Stimulated activated CD4-positive, alpha-beta T cell treated with anti-CD3 and anti-CD28 coated beads, Interleukin-4, amount 100 ng/mL, for 48 hours (primary cell): ENCODE results near the gene MYPOP.

Source experiments
- DNase-seq, 2 donors: peaks; one replicate each; pipeline ENCODE4 v3.0.0-alpha.2; 2020; ENCODE audit warnings: low read depth in 2 of 2

MYPOP gene

GRCh38 chr19:45863840-45864628 is 38.4 kb downstream of the MYPOP start, which contains the start of gene FOXA3:
Gene FOXA3, plus strand, starts transcription at chr19:45864326. Its CDS starts 131 bp downstream, at chr19:45864457.
- peak; percentile 45 to 56 for DNase-seq

- no peak for DNase-seq
Observed at GRCh38 chr19:45863335-45863839, 39.0 kb downstream of the MYPOP start.

DNA sequence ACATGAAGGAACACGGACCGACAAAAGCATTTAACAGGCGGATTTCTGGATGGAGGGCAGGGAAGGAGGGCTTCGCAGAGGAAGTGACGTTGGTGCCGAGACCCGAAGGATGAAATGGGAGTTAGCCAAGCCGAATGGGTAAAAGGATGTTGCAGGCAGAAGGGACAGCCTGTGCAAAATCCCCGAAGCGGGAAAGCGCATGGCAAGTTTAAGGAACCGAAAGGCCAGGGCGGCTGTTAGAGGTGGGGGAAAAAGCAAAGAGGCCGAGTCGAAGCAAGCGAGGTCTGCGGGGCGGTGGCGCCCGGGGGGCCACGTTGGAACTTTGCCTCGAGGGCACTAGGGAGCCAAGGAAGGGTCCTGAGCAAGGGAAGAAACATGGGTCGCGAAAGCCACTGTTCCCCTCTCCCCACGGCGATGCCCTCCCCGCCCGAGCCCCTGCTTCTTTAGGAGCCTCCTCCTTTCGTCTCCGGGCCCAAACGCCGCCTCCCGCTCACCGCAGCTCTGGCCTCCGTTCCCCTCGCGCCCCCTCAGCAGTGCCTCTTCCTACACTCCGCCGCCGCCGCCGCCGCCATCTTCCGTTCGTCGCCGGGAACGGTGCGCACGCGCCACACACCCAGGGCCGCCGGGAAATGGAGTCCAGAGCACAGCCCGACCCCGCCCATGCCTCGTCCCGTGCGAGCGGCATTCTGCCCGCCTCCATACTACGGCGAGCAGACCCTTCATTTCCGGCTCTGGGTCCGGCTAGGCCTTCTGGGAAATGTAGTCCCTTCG is 39.7 kb downstream of the MYPOP start, which contains the start of gene SYMPK:
TSS of gene SYMPK (minus strand) at position 584 of the 771 bp plus-strand sequence. CDS start 8,652 bp downstream, outside the sequence.
- peak; percentile 98 to 99 for DNase-seq

DNA sequence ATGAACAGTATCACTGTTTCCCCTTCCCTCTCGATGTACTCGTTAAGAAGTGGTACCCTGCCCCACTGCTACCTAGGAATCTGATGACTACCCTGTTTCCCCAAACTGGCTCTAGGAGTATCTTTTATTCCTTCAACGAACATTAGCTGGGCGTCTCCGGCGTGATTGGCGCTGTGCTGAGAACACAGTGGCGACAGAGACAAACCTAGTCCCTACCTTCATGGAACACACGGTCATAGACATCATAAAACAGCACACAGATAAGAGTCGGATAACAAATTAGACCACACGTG is 40.2 kb downstream of the MYPOP start:
- no peak for DNase-seq

DNA sequence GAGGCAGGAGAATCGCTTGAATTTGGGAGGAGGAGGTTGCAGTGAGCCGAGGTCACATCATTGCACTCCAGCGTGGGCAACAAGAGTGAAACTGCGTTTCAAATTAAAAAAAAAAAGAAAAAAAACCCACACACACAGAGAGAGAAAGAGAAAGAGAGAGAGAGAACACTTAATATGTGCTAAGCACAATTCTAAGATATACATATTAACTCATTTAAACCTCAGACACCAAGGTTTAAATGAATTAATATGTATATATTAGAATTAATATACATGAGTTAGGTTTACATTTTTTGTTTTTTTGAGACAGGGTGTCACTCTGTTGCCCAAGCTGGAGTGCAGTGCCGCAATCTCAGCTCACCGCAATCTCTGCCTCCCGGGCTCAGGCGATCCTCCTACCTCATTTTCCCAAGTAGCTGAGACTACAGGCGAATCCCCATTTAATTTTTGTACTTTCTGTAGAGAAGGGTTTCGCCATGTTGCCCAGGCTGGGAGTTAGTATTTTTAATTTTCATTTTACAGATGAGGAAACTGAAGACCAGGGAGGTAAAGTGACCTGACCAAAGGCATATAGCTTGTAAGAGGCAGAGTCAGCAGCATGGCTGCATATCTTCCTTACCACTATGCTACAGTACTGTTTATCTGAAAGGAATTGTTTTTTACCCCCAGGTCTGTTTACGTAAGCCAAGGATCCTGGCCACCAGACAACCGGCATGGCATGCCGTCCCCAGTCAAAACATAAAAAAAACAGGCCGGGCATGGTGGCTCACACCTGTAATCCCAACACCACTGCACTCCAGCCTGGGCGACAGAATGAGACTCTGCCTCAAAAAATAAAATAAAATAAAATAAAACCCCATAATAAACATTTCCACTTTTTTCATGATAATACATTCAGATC is 41.8 kb downstream of the MYPOP start:
- no peak for DNase-seq

DNA sequence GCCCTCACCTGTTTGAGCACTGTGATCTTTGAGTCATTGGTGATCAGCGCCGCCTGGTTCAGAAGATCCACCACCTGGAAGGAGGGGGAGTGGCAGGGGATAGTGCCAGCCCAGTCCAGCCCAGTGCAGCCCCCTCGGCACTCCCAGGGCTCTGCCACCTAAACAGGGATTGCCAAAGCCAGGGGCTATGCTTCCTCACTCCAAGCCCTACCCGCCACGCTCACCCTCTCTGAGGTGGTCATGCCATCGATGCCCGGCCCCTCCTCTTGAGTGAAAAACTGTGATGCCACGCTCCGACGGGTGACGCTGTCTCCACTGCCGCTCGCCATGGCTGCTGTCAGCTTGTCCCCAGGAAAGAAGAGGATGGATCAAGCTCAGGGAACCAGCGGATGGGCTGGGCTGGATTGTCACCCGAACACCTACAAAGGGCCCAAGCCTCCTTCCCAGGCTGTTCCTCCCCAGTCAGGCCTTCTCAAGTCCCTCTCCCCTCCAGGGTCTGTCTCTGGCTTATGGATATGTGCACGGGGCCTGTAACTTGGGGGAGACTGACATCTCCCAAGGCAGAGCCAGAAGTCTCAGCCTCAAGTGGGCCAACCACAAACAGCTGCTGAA is 48.1 kb downstream of the MYPOP start:
- DNase-seq: no peak

DNA sequence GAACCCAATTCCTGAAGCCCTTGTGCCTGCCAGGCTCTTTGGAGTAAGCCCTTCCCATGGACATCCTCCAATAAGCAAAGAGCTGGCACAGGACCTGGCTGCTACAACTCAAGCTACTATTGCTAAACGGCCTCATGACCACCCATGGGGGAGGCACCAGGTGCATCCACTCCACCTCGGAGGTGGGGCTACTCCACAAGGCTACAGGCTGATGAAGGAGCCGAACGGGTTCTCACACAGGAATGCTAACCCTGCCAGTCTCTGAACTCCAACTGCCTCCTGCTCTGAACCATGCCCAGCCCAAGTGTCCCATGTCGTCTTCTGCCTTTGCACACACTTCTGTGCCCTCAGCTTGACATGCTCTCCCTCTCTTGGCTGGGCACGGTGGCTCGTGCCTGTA is 49.4 kb downstream of the MYPOP start:
- no peak for DNase-seq

DNA sequence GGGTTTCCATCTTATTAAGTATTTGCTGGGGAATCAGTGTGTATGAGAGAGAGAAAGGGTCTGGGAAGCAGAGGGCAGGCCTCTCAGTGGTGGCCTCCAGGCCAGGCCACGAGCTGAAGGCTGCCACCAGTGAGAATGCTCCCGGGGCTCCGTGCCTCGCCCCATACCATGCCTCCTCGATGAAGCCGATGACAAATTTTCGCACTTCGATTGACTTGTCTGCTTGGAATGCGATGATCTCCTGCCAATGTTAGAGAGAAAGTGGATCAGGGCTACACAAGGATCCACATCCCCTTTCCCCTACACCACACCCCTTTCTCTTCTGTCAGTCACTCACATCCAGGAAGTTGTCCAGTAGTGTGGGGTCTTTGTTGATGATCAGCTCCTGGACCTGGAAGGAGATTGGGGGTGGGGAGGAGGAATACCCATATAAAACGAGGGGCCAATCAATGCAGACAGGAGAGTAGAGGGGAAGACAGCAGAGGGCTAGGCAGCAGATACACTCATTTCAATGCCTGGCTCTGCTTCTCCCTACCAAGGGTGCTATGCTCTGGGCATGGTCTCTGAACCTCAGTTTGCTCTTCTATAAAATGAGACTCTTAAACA is 50.2 kb downstream of the MYPOP start:
- no peak for DNase-seq

DNA sequence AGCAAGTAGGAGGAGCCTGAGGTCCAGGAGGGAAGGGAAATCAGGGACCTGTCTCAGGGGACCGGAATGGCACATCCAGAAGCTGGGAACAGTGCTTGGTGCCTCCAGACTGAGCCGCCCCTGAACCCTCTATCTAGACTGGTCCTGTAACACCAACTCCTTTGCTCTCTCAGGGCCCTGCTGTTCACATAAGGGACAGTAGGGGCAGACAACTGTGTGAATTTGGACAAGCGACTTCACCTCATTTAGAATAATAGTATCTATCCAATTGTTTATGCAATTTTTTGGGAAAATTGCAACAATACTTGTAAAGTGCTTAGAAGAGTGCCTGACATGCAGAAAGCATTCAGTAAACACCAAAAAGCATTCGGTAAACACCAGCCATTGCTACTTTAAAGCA is 53.5 kb downstream of the MYPOP start:
- no peak for DNase-seq

GRCh38 chr19:45847663-45848062 is 54.8 kb downstream of the MYPOP start:
- no peak for DNase-seq

DNA sequence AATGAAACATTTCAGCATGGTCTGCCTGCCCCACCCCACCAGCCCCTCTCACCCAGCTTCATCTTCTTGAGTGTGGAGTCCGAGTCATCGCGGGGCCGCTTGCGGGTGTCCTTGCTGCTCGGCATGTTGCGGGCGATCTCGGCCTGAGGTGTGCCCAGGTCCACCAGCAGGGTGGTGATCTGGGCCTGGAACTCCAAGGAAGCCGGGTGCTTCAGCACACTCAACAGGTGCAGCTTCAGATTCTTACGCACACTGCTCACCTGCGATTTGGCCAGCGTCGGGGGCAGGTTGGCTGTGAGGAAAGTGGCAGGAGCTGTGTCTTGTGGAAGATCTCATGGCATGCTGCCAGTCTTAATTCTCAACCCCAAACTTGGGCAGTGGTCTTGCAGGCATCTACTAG is 60.2 kb downstream of the MYPOP start:
- DNase-seq: no peak
